ENCODE data around the gene SHANK3.

- no peak for TF ChIP-seq CTCF (IDR thresholded peaks at IDR 0.05; ENCODE audit: low read depth, low read length, missing input control)
- no peak for TF ChIP-seq RAD21 (IDR thresholded peaks at IDR 0.05)
These were observed 982 bp upstream of the SHANK3 start for GRCh38 chr22:50671641-50672040.

Measured in liver (tissue), 3 donors.